DND-41 (cell line): ENCODE results near the gene ZNF536.

Source experiments
- ATAC-seq: fragments of 200-7000 bp; cut with Tn5 transposase; 3 replicates; pipeline ENCODE4 v1.9.1; 2021; ENCODE audit warnings: low read depth; ENCODE audit not compliant: insufficient read depth
- DNase-seq: peaks from one replicate; pipeline ENCODE4 v3.0.0-alpha.2; 2020
- H2AFZ ChIP-seq: 2 replicates; pipeline ENCODE4 v1.6.0; 2012; ENCODE audit warnings: low read depth, low read length
- H3K27ac ChIP-seq: 2 replicates; pipeline ENCODE4 v1.5.1; 2012; ENCODE audit warnings: low read length, inconsistent platforms
- H3K27me3 ChIP-seq: fragments of 200-600 bp; sonication (generic); 2 replicates; pipeline ENCODE4 v1.6.0; 2012; ENCODE audit warnings: low read length, mild to moderate bottlenecking, inconsistent platforms; ENCODE audit not compliant: insufficient read depth, poor library complexity
- H3K36me3 ChIP-seq: 2 replicates; pipeline ENCODE4 v1.5.1; 2012; ENCODE audit warnings: low read length, inconsistent platforms; ENCODE audit not compliant: insufficient read depth
- H3K4me1 ChIP-seq: 2 replicates; pipeline ENCODE4 v1.5.1; 2012; ENCODE audit warnings: mild to moderate bottlenecking, low read length; ENCODE audit not compliant: insufficient read depth
- H3K4me2 ChIP-seq: 2 replicates; pipeline ENCODE4 v1.6.0; 2012; ENCODE audit warnings: mild to moderate bottlenecking, moderate library complexity, low read length, inconsistent platforms; ENCODE audit not compliant: insufficient read depth
- H3K4me3 ChIP-seq, 2 experiments: fragments of 200-600 bp in 1 of 2; shearing (Covaris generic) in 1 of 2; 2 replicates each; pipeline ENCODE4 v1.5.1; 2012 to 2016; ENCODE audit warnings: inconsistent platforms in 2 of 2, low read length in 2 of 2, mild to moderate bottlenecking in 2 of 2, low read depth in 1 of 2, moderate library complexity in 1 of 2
- H3K79me2 ChIP-seq: 2 replicates; pipeline ENCODE4 v1.6.0; 2012; ENCODE audit warnings: low read length, inconsistent platforms; ENCODE audit not compliant: insufficient read depth
- H3K9ac ChIP-seq: 2 replicates; pipeline ENCODE4 v1.6.0; 2012; ENCODE audit warnings: low read depth, mild to moderate bottlenecking, inconsistent platforms, low read length, moderate library complexity
- H3K9me3 ChIP-seq: 2 replicates; pipeline ENCODE4 v1.5.1; 2012; ENCODE audit warnings: low read length, moderate library complexity, mild to moderate bottlenecking, inconsistent platforms; ENCODE audit not compliant: insufficient read depth, severe bottlenecking
- H4K20me1 ChIP-seq: 2 replicates; pipeline ENCODE4 v1.6.0; 2012; ENCODE audit warnings: low read length; ENCODE audit not compliant: insufficient read depth
- EZH2 ChIP-seq: IDR thresholded peaks from 3 replicates; pipeline ENCODE4 v1.6.1; 2012; ENCODE audit warnings: borderline replicate concordance, low read depth, mild to moderate bottlenecking, moderate library complexity, low read length, inconsistent platforms; ENCODE audit not compliant: severe bottlenecking
- TF ChIP-seq, protein P1 (sequence below): IDR thresholded peaks from 2 replicates; pipeline ENCODE4 v1.5.1; 2012; ENCODE audit warnings: borderline replicate concordance, low read length, moderate library complexity, mild to moderate bottlenecking; ENCODE audit not compliant: poor library complexity, severe bottlenecking; ENCODE audit errors: extremely low read depth

ZNF536 gene

DNA sequence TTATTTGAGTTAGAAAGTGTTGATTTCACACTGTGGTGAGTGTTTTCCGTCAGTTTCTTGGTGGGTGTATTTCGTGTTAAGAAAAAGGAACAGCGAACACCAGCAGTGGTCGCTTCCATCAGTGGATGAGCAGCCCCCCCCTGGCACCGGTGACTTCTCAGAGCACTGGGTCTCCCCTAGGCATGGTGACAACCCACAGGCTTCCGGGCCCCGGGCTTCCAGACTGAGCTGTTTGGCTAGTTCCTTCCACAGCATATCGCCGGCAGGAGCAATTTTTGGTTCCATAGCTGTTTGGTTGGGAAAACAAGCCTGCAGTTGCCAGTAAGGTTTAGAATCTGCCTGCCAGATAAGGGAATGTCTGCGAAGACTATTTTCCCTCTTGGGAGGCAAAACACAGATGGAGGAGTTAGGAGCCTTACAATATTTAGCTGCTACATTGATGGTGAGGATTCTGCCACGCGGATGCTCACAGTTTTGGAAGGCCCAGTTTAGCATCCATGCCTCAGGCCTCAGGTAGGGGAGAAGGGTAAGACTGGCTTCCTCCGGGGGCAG is 18.7 kb upstream of the ZNF536 start:
- H3K27ac ChIP-seq = no peak overlapping the region
- ATAC-seq (no peak), DNase-seq (no peak)
- no peaks in the 10 kb centered on the region for H3K4me1 ChIP-seq
- no peak overlapping the region for H2AFZ ChIP-seq
- H3K9me3 ChIP-seq = no peaks in the 10 kb centered on the region
- H3K36me3 ChIP-seq = no peaks in the 10 kb centered on the region
- H3K27me3 ChIP-seq = no peaks in the 10 kb centered on the region
- no peak for TF ChIP-seq EZH2
- TF ChIP-seq, protein P1, sequence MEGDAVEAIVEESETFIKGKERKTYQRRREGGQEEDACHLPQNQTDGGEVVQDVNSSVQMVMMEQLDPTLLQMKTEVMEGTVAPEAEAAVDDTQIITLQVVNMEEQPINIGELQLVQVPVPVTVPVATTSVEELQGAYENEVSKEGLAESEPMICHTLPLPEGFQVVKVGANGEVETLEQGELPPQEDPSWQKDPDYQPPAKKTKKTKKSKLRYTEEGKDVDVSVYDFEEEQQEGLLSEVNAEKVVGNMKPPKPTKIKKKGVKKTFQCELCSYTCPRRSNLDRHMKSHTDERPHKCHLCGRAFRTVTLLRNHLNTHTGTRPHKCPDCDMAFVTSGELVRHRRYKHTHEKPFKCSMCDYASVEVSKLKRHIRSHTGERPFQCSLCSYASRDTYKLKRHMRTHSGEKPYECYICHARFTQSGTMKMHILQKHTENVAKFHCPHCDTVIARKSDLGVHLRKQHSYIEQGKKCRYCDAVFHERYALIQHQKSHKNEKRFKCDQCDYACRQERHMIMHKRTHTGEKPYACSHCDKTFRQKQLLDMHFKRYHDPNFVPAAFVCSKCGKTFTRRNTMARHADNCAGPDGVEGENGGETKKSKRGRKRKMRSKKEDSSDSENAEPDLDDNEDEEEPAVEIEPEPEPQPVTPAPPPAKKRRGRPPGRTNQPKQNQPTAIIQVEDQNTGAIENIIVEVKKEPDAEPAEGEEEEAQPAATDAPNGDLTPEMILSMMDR = no peak
- no peaks in the 10 kb centered on the region for H3K79me2 ChIP-seq
- no peaks in the 10 kb centered on the region for H4K20me1 ChIP-seq
- no peak overlapping the region for H3K9ac ChIP-seq
- no peak overlapping the region for H3K4me2 ChIP-seq
- H3K4me3 ChIP-seq = no peak overlapping the region

DNA sequence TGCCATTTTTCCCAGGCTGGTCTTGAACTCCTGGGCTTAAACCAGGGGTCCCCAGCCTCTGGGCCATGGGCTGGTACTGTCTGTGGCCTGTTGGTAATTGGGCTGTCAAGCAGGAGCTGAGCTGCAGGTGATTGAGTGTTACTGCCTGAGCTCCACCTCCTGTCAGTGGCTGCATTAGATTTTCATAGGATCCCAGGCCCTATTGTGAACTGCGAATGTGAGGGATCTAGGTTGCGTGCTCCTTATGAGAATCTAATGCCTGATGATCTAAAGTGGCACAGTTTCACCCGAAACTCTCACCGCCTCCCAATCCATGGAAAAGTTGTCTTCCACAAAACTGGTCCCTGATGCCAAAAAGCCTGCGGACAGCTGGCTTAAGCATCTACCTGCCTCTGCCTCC is 16.6 kb upstream of the ZNF536 start:
- no peak overlapping the region for H2AFZ ChIP-seq
- TF ChIP-seq, protein P1 = no peak
- TF ChIP-seq EZH2 = no peak
- no peak overlapping the region for H3K4me3 ChIP-seq
- peaks cover 3% of the 10 kb centered on the region for H3K27me3 ChIP-seq
- H4K20me1 ChIP-seq = no peaks in the 10 kb centered on the region
- no peaks in the 10 kb centered on the region for H3K9me3 ChIP-seq
- no peak overlapping the region for H3K9ac ChIP-seq
- no peaks in the 10 kb centered on the region for H3K36me3 ChIP-seq
- H3K4me2 ChIP-seq = no peak overlapping the region
- no peaks in the 10 kb centered on the region for H3K79me2 ChIP-seq
- ATAC-seq (no peak), DNase-seq (no peak)
- H3K4me1 ChIP-seq = no peaks in the 10 kb centered on the region
- no peak overlapping the region for H3K27ac ChIP-seq

- no peaks in the 10 kb centered on the region for H3K9me3 ChIP-seq
- H3K79me2 ChIP-seq = no peaks in the 10 kb centered on the region
- H3K4me1 ChIP-seq = no peaks in the 10 kb centered on the region
- DNase-seq (no peak), ATAC-seq (no peak)
- no peak overlapping the region for H3K9ac ChIP-seq
- no peak overlapping the region for H3K4me2 ChIP-seq
- H2AFZ ChIP-seq = no peak overlapping the region
- H3K36me3 ChIP-seq = no peaks in the 10 kb centered on the region
- no peaks in the 10 kb centered on the region for H4K20me1 ChIP-seq
- H3K27me3 ChIP-seq = peaks cover 3% of the 10 kb centered on the region
- no peak overlapping the region for H3K27ac ChIP-seq
- H3K4me3 ChIP-seq = no peak overlapping the region
- TF ChIP-seq, protein P1 = no peak
- no peak for TF ChIP-seq EZH2
Measured at GRCh38 chr19:30356951-30357579, 15.1 kb upstream of the ZNF536 start.
